Sigmoid colon (tissue), 4 donors: ENCODE results near the gene CCPG1.

Source experiments
- EP300 ChIP-seq, 4 donors: sonication (generic); formaldehyde crosslinking; IDR thresholded peaks; one replicate each; pipeline ENCODE4 v1.6.1; 2017; ENCODE audit warnings: antibody characterized with exemption in 4 of 4
- POLR2A ChIP-seq, 2 donors: fragments of 450-650 bp; IDR thresholded peaks; one replicate each; pipeline ENCODE4 v1.6.1; 2016; ENCODE audit warnings: antibody characterized with exemption in 2 of 2, mild to moderate bottlenecking in 2 of 2, moderate library complexity in 2 of 2
- POLR2AphosphoS5 ChIP-seq, 4 donors: sonication (generic); formaldehyde crosslinking; IDR thresholded peaks; one replicate each; pipeline ENCODE4 v1.6.1; 2017; ENCODE audit warnings: antibody characterized with exemption in 4 of 4
- TF ChIP-seq, protein P1 (sequence below), 4 experiments: fragments of 450-650 bp in 3 of 4; fragments of 200-600 bp in 1 of 4; IDR thresholded peaks; one replicate each; pipeline ENCODE4 v1.5.1; 2016 to 2019; ENCODE audit warnings: antibody characterized with exemption in 4 of 4, mild to moderate bottlenecking in 3 of 4, moderate library complexity in 2 of 4

DNA sequence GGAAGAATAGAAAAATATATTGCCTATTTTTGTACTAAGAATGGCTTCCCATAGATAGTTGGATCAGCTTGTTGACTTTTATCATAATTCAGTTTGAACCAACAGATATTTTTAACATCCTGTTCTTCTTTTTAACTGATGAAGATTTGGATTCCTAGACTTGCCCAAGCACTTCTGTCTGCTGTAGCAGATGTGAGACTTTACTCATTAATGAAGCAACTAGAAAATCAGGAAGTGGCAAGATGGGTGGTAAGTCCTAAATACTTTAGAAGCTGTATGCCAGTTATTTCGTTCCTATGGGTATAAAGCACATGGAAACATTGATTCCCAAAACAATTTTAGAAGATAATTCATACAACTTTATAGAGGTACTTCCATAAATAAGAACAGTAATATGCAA lies 80.8 kb downstream of the CCPG1 start:
- no peak for TF ChIP-seq POLR2A (IDR thresholded peaks at IDR 0.05)
- TF ChIP-seq, protein P1, sequence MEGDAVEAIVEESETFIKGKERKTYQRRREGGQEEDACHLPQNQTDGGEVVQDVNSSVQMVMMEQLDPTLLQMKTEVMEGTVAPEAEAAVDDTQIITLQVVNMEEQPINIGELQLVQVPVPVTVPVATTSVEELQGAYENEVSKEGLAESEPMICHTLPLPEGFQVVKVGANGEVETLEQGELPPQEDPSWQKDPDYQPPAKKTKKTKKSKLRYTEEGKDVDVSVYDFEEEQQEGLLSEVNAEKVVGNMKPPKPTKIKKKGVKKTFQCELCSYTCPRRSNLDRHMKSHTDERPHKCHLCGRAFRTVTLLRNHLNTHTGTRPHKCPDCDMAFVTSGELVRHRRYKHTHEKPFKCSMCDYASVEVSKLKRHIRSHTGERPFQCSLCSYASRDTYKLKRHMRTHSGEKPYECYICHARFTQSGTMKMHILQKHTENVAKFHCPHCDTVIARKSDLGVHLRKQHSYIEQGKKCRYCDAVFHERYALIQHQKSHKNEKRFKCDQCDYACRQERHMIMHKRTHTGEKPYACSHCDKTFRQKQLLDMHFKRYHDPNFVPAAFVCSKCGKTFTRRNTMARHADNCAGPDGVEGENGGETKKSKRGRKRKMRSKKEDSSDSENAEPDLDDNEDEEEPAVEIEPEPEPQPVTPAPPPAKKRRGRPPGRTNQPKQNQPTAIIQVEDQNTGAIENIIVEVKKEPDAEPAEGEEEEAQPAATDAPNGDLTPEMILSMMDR (IDR thresholded peaks at IDR 0.05) = no peak
- TF ChIP-seq POLR2AphosphoS5 (IDR thresholded peaks at IDR 0.05) = no peak
- no peak for TF ChIP-seq EP300 (IDR thresholded peaks at IDR 0.05)
